RPMI7951 (cell line): Measurements from ENCODE around the gene TTC12. TPM values are rescaled to one million over a fixed set of nuclear protein-coding genes. Genes with fewer than 3 reads are reported as not detected.

Source experiments
- DNase-seq: peaks from one replicate; pipeline ENCODE4 v3.0.0-alpha.2; 2012; ENCODE audit warnings: low read depth
- total RNA-seq: library from RNA; depleted of rRNA; stranded (reverse); fragments of >200 nt; shearing (Covaris generic); gene quantifications from 2 replicates; pipeline ENCODE4 v1.2.3, GENCODE V29; 2014; rRNA removed

TTC12 gene, protein sequence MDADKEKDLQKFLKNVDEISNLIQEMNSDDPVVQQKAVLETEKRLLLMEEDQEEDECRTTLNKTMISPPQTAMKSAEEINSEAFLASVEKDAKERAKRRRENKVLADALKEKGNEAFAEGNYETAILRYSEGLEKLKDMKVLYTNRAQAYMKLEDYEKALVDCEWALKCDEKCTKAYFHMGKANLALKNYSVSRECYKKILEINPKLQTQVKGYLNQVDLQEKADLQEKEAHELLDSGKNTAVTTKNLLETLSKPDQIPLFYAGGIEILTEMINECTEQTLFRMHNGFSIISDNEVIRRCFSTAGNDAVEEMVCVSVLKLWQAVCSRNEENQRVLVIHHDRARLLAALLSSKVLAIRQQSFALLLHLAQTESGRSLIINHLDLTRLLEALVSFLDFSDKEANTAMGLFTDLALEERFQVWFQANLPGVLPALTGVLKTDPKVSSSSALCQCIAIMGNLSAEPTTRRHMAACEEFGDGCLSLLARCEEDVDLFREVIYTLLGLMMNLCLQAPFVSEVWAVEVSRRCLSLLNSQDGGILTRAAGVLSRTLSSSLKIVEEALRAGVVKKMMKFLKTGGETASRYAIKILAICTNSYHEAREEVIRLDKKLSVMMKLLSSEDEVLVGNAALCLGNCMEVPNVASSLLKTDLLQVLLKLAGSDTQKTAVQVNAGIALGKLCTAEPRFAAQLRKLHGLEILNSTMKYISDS
- 9.1 and 16.3 TPM in 2 replicates for total RNA-seq

DNA sequence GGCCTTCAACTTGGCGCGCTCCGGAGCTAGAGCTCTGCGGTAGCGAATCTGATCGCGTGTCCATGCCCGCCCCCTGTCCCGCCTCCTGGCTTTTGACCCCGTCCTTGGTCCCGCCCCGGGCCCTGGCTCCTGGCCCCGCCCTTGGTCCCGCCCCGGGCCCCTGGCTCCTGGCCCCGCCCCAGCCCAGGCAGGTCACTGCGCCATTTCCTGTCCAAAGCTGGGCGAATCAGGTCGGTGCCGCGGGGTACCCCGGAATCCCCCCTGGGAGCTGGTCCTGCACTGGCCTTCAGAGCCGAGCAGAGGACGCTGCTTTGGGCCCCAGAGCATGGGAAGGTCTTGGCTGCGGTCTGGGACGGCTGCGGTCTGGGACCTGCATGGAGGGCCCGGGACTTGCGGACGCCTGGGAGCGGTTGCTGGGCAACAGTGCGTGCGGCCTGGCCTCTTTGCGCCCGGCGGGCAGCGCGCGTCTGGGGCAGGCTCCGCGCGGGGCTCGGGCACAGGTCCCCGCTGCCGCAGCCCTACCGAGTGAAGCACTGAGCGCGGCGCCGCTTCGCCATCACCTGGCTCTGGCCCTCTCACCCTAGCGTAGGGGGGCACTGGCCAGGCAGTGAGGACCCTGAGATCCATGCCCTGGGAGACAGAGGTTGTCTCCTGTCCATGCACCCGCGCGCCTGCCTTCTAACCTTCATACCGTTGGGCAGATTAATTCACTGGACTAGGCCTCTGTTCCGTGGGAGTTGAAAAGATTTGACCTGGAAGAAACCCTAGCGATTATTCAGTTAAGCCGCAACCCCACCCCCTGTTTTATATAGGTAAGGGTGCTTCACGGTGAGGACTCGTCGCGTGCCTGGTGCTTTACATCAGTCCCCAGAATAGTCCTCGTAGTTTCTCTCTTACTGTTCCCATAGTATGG is at the start of gene TTC12:
TSS of gene TTC12 (plus strand) at position 195 of the 913 bp plus-strand sequence. CDS start 1,675 bp downstream, outside the sequence.
- DNase-seq: peak; percentile 92

DNA sequence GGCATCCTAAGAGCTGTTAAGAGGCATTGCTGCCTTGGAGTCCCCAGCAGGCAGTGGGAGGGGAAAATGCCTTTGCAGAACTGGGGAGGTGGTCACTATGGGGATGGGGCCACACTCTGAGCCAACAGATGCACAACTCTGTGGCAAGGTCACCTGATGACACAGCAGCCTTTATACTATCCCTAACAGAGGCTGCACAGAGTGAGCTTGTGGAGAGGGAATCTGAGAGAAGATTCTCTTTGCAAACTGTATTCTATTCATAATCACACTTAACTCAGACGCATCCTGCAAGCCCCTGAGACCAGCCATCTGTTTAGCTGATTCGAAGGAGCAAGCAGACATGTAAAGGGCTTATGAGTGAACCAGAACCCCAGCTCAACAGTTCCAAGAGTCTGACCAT is 49.0 kb upstream of the TTC12 start:
- DNase-seq: no peak

DNA sequence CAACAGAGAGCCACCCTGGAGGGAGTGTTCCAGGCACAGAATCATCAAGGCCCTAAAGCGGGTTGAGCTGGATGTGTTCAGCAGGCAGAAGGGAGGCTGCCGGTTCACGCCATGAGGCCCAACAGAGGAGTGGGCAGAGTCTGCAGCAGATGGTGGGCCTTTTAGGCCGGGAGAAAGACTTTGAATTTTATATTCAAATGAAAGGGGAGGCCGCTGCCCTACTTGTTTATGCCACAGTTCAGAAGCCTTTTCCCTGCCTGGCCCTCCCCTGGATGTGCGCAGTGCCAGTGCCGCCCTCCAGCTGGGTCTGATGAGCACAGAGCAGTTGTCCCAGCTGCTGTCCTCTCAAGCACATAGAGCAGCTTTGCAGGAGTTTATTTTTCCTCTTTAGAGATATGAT is 46.9 kb upstream of the TTC12 start:
- DNase-seq: no peak

DNA sequence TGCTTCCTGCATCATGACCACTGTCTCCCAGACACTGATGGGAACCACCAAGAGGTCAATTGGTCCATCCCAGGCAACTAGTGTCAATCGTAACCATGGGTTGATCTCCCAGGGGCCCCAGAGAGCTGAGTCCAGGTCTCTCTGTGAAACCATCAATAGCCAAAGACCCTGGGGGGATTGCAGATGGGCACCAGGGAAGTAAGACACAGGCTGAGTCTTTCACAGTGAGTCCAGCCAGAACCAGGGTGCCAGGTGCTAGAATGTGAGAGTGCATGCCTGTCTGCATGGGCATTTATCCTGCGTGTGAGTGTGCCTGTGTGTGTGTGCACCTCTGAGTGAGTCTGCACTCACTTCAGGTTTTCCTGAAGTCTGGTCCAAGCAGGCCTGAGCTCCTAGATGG is 45.3 kb upstream of the TTC12 start:
- no peak for DNase-seq

DNA sequence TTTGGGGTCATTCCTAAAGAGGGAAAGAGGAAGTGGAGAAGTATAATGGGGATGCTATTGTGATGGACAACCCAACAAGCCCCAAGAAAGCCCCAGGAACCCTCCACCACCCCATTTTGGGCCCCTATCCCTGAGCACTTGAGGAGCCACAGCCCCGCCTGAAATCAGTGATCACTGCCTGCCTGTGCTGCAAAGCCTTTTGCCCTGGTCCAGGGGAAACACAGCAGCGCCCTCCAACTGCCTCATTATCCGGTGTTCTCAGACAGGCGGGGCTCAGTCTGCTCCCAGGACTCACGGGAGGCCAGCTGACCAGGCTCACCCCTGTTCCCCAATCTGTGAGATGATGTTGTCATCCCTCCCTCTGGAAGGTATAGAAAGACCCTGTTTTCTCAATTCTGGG is 44.7 kb upstream of the TTC12 start:
- DNase-seq: no peak

DNA sequence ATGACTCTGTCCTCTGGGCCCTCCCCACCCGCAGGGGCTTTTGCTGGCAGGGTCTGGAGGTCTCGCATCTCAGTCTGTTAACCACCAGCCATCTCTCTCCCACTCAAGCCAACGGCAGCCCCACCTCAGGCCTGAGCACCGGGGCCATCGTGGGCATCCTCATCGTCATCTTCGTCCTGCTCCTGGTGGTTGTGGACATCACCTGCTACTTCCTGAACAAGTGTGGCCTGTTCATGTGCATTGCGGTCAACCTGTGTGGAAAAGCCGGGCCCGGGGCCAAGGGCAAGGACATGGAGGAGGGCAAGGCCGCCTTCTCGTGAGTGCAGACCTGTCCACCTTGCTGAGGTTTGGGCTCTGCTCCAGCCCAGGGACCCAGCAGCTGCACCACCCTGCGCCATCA is 44.3 kb upstream of the TTC12 start:
- DNase-seq: no peak

DNA sequence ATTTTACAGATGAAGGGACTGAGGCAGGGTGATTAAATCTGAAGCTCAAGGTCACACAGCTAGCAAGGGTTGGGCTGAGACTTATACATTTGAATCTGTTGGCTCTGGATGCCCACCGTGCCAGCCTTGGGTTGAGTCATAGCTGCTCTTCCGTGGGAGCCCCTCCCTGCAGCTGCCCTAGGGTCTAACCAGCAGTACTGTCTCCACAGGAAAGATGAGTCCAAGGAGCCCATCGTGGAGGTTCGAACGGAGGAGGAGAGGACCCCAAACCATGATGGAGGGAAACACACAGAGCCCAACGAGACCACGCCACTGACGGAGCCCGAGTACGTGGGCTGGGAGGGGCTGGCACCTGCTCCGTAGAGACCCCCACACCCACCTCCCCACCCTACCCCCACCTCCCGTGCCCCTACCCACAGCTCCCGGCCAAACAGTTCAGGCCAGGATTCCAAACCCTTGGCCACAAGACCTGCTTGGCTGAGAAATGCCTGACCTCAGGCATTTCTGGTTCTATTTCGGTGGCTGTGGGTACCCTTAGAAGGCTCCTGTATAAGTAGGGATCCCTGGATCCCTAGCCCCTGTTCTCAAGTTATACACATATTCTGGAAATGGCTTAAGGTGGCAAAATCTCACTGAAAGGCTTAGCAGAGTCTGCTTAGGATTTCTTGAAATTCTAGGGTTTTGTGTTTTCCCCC is 42.7 kb upstream of the TTC12 start:
- DNase-seq: no peak

DNA sequence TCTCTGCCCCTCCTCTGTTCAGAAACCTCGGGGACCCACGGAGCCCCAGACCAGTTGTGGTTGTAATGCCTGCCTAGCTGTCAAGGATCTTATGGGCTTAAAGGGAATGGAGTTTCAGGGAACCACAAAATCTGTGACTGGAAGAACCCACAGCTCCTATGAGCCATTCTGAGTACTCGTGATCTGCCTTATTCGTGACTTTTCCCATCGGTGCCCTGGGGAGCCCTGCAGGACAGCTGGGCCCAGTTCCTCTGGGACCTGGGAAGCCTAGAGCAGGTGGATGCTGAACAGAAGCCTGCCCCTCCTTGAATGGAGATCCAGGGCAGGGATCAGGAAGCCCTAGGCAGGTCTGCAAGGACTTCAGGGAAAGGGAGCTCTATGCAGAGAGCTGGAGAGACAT is 42.1 kb upstream of the TTC12 start:
- DNase-seq: no peak

DNA sequence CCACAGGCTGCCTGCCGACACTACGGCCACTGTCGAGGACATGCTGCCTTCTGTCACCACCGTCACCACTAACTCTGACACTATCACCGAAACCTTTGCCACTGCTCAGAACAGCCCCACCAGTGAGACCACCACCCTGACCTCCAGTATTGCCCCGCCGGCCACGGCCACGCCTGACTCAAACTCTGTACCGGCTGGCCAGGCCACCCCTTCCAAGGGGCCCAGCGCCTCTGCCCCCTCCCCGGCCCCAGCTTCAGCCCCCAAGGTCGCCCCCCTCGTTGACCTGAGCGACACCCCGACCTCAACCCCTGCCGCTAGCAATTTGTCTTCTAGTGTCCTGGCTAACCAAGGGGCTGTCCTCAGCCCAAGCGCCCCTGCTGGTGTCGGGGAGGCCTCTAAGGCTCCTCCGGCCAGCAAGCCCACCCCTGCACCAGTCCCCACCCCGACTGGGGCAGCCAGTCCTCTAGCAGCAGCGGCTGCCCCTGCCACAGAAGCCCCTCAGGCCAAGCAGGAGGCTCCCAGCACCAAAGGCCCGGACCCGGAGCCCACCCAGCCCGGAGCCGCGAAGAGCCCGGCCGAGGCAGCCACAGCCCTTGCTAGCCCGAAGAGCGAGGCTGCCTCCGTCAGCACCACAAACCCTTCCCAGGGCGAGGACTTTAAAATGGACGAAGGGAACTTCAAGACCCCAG is 41.3 kb upstream of the TTC12 start:
- DNase-seq: no peak

DNA sequence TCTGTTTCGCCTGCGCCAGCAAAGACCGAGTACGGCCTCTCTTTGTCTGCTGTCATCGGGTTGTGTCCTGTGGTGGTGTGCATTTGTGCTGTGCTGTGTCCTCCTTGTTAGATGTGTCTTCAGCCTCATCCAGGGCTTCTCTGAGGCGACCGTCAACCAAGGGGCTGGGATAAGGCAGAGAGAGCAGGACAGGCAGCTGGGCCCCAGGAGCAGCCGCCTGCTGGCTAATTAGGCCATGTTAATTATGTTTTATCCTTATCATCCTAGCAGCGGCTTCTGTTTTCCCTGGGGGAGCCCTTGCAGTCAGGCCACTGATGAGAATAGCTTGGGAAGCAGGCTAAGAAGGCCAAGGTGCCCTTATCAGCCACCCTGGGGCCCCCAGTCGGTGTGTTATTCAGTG is 40.7 kb upstream of the TTC12 start:
- no peak for DNase-seq

DNA sequence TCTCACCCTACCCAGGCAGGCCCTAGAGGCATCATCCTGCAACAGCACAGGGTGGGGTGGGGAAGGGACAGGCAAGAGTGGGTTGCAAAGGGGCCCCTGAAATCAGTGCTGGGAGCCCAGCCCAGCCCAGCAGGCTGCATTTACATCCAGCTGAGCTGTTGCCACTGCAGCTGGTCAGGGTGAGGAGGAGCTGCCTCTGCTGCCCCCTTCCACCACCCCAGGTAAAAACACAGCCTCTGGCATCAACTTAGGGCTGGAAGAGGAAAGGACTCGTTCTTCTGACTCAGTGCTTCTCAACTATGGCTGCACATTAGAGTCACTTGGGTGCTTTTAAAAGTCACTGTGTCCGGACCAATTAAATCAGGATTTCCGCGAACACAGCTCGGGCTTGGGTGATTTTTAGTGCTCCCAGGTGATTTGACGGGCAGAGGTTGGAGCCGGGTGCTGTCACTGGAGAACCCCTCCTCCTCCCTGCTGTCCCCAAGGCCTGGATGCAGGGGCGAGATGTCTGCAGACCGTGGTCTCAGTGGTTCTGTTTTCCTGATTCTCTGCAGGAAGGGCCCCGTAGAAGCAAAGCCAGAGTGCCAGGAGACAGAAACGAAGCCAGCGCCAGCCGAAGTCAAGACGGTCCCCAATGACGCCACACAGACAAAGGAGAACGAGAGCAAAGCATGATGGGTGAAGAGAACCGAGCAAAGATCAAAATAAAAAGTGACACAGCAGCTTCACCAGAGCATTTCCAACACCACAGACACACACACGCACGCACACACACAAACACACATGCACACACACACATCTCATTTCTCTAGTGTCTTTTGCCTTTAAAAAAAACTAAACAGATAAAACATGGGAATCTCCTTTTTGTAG is 39.4 kb upstream of the TTC12 start:
- DNase-seq: no peak

DNA sequence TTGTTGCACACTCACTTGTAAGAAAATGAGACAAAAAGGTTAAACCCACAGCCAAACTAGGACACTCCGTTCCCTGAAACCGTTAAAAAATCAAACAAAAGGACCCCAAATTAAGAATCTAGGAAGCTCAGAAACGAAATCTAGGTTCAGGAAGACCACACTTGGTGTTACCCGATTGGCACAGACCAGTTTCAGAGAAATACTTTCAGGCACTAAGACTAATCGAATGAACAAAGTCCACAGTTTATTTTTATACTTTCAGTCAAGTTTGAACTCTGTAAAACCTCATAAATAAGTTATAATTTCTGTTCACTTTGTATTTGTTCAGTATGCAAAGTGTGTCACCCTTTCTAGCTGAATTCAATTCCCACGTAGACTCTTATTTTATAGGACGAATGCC is 38.8 kb upstream of the TTC12 start:
- no peak for DNase-seq

DNA sequence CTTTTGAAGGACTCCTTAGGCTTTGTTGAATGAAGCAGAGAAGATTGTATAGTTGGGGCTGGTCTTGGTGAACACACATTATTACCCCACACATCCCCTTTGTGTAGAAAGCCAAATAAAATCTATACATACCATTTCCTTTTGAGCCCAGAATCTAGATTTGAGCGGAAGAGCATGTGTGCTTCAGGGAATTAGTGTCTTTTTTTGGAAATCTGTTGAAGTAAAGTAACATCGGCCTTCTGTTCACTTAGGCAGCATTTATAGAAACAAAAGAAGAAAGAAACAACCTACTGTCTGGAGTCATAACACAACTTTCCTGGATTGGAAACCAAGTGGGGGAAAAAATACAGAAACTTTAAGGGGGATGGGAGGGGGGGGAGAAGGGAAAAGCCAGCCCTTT is 37.9 kb upstream of the TTC12 start:
- DNase-seq: no peak

DNA sequence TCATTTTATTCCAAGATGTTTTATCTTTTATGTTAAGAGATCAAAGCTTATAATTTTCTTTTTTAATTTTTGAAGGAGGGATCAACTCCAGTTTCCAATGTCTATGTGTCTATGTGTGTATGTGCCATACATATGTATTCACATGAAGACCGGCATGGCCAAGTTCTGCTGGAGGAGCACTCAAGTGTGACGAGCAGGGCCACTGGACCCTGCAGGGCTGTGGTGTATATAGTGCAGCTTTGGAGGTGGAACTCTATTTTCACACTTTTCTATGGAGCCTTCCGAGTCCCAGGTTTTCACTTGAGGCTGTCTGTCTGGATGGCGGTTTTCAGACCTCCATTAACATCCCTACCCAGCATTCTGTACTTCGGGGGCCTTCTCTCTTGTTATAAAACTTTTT is 36.5 kb upstream of the TTC12 start:
- DNase-seq: no peak

DNA sequence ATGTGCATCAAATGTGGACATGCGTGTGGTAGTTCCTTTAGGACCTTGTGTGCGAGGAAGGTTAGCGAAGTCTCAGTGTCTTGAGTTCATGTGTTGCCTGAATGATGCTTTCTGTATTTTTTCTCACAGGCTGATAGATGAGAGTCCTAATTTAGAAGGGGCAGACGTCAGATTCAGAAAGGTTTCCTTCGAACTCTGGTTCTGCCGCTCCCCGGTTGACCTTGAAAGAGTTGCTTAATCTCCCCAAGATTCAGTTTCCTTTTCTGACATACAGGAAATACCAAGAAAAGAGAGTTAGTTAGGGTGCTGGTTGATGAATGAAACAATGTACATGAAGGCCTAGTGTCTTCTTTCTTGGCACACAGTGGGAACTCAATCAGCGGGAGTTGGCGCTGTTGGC is 35.9 kb upstream of the TTC12 start:
- DNase-seq: no peak

DNA sequence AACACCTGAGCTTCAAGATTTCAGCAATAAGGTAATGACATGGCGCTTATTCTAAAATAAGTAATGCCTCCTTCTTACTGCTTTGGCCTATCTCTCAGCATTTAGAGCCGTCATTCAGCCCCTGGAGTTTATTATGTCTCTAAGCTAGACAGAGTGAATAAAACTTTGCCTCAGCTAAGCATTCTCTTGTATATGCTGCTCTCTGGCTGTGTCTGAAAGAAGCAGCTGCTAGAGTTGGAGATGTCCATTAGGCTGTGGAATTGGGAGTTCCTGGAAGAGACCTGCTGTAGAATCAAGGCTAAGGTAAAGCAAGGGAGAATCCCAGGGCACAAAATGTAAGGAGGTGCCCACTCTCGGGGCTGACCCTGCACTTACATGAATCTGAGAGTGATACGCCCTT is 35.5 kb upstream of the TTC12 start:
- no peak for DNase-seq

DNA sequence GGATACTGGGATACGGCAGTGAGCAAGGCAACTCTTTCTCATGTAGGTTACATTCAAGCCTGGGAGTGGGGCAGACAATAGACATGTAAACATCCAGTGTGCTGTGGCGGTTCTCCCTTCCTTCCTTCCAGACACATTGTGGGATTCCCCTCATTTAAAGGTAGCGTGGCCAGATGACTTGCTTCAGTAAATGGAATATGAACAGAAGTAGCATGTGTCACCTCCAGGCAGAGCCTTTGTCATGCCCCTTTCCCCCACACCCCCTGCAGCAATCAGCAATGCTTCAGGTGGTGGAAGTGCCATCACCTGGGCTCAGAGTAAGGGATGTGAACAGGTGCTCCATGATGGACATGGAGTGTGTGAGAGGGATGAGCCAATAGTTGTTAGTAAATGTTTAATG is 34.8 kb upstream of the TTC12 start:
- DNase-seq: no peak

DNA sequence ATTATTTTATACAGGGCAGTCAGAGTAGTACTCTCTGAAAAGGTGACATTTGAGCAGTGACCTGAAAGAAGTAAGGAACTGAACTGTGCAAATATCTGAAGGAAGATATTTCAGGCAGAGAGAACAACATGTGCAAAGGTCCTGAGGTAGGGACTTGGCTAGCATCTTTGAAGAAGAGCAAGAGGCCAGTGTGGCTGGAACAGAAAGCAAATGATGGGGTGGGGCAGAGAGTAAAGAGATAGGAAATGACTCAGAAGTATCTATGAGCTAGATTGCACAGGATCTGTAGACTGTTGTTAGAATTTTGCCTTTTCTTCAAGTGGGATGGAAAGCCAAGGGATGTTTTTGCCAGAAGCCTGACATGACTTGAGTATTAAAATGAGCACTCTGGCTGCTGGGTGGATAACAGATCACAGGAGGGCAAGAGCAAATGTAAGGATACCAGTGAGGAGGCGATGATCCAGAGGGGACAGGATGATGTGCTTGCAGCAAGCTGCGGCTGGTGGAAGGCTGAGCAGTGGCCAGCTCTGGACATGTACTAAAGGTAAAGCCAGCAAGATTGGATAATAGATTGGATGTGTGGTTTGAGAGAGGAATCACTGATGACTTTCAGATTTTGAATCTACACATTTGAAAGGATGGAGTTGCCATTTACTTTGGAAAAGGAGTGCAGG is 33.2 kb upstream of the TTC12 start:
- peak; percentile 56 for DNase-seq

DNA sequence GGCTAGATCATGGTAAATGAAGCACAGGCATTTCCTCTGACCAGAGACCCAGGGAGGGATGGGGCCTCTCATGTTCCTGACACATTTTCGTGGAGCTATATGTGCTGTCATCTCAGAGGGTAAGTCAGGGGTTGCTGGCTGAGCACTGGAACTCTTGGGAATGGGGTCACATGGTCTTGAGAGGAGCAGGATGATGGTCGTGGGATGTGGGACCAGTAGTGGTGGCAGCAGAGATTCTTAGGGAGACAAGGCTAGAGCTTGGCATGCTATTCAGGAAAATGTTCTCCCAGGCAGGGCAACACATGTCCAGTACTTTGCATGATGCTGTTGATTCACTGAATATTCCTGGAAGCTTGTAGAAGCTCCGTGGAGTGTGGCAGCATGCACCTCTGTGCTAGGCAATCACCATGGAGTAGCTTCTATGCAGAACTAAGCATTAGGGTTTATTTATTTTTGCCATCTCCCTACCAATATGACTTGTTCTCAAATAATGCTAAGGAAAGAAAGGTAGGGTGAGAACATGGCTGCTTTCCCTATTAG is 31.4 kb upstream of the TTC12 start:
- DNase-seq: no peak
